ENCODE data around the gene AMY1A. TPM values are rescaled to one million over a fixed set of nuclear protein-coding genes. Genes with fewer than 3 reads are reported as not detected.
"Not testable (repeated sequence)": the region's sequence is repeated elsewhere in the genome, so short reads cannot be mapped to it uniquely, and the experiment has no call there.

AMY1A gene
- total RNA-seq, 1 experiment from 2014 or later: not detected

GRCh38 chr1:103710381-103710780, 54.8 kb downstream of the AMY1A start:
- in situ Hi-C loops (cut with HindIII; ENCODE audit: low pct_unique_long_range_greater_than_20kb, low sequenced_read_pairs); intact Hi-C loops (cut with micrococcal nuclease; ENCODE audit: unreplicated experiment): not testable (repeated sequence)

More at GRCh38 chr1:103710381-103710780, 54.8 kb downstream of the AMY1A start:
- BruUV-seq (replicated peaks); H3K4me1 ChIP-seq (ENCODE audit: control insufficient read depth, insufficient read depth, low read length); CTCF ChIA-PET; H3K27ac ChIP-seq (ENCODE audit: low read length); H3K4me3 ChIP-seq (ENCODE audit: low read depth in 2 of 2, low read length in 2 of 2); POLR2A ChIA-PET; H3K36me3 ChIP-seq (ENCODE audit: control insufficient read depth, insufficient read depth, low read length); ATAC-seq; DNase-seq (ENCODE audit: low read depth, low spot score); H3K9me3 ChIP-seq (ENCODE audit: control insufficient read depth, insufficient read depth, low read depth, low read length); H3K27me3 ChIP-seq (ENCODE audit: control insufficient read depth, insufficient read depth, low read length): not testable (repeated sequence)

Other genes starting within 250 kb of the AMY1A start
- 13.1 TPM for gene RNPC3, start 130.1 kb upstream of the AMY1A start, total RNA-seq (2021; ENCODE audit: unreplicated experiment)
- 1.1 TPM for gene AMY2B, start 84.2 kb upstream of the AMY1A start, total RNA-seq (2021; ENCODE audit: unreplicated experiment)
- gene AMY2A, start 38.3 kb upstream of the AMY1A start, total RNA-seq (2021; ENCODE audit: unreplicated experiment): 0.28 TPM
- not detected for gene AMY1B, start 40.5 kb downstream of the AMY1A start, total RNA-seq (2021; ENCODE audit: unreplicated experiment)
- gene AMY1C, start 94.1 kb downstream of the AMY1A start, total RNA-seq (2021; ENCODE audit: unreplicated experiment): not detected